ENCODE measurements around the gene LZTR1. TPM values are rescaled to one million over a fixed set of nuclear protein-coding genes. Genes with fewer than 3 reads are reported as not detected.
"Not testable (repeated sequence)": the region's sequence is repeated elsewhere in the genome, so short reads cannot be mapped to it uniquely, and the experiment has no call there.

The LZTR1 gene
- total RNA-seq, 4 donors from 2014 or later: 37.1 to 67.2 (median 55.7) TPM

- Histone ChIP-seq H3K27ac (no peak overlapping the region), H3K36me3 (no peaks in the 10 kb centered on the region), H3K4me1 (peaks cover 4 to 11% of the 10 kb centered on the region in 2 donors), H3K27me3 (no peaks in the 10 kb centered on the region), H3K4me3 (replicated peaks in 1 of 3) (no peak overlapping the region), H3K9me3 (no peaks in the 10 kb centered on the region)
- 84 to 90% methylated on average over 8 to 9 of the region's 12 CpGs for WGBS, 2 donors
- DNase-seq: no peak
- TF ChIP-seq CTCF (IDR thresholded peaks at IDR 0.05) (no peak), POLR2A (IDR thresholded peaks at IDR 0.05) (no peak)
- intact Hi-C loops (cut with DNase I): no loop called here
Observed at GRCh38 chr22:21032868-21033688, 51.0 kb downstream of the LZTR1 start.

- Histone ChIP-seq H3K27me3 (no peaks in the 10 kb centered on the region), H3K27ac (no peak overlapping the region), H3K4me1 (peaks cover 4 to 11% of the 10 kb centered on the region in 2 donors), H3K36me3 (no peaks in the 10 kb centered on the region), H3K4me3 (replicated peaks in 1 of 3) (no peak overlapping the region), H3K9me3 (no peaks in the 10 kb centered on the region)
- intact Hi-C loops (cut with DNase I): no loop called here
- DNase-seq: no peak
- TF ChIP-seq CTCF (IDR thresholded peaks at IDR 0.05) (no peak), POLR2A (IDR thresholded peaks at IDR 0.05) (no peak)
- WGBS, 2 donors: 90 to 94% methylated on average over 3 of the region's 3 CpGs
Observed at GRCh38 chr22:21033895-21034294, 51.8 kb downstream of the LZTR1 start.

- H3K4me3 ChIP-seq (replicated peaks in 1 of 3): no peak overlapping the region
- peaks cover 4 to 11% of the 10 kb centered on the region in 2 donors for H3K4me1 ChIP-seq
- H3K27ac ChIP-seq: no peak overlapping the region
- WGBS, 2 donors: 92 to 93% methylated on average over 3 of the region's 3 CpGs
- DNase-seq: no peak
- intact Hi-C loops (cut with DNase I): no loop called here
- no peak for TF ChIP-seq CTCF (IDR thresholded peaks at IDR 0.05)
- TF ChIP-seq POLR2A (IDR thresholded peaks at IDR 0.05): no peak
- H3K9me3 ChIP-seq: no peaks in the 10 kb centered on the region
- no peaks in the 10 kb centered on the region for H3K27me3 ChIP-seq
- no peaks in the 10 kb centered on the region for H3K36me3 ChIP-seq
Observed at GRCh38 chr22:21034989-21035388, 52.9 kb downstream of the LZTR1 start.

- Histone ChIP-seq H3K4me3 (replicated peaks in 1 of 3) (no peak overlapping the region), H3K27ac (no peak overlapping the region), H3K36me3 (no peaks in the 10 kb centered on the region), H3K4me1 (no peaks in the 10 kb centered on the region), H3K9me3 (no peaks in the 10 kb centered on the region), H3K27me3 (no peaks in the 10 kb centered on the region)
- 40 to 51% methylated on average over 2 of the region's 2 CpGs for WGBS, 2 donors
- TF ChIP-seq CTCF (IDR thresholded peaks at IDR 0.05) (no peak), POLR2A (IDR thresholded peaks at IDR 0.05) (no peak)
- intact Hi-C loops (cut with DNase I): no loop called here
- no peak for DNase-seq
Observed at GRCh38 chr22:21038405-21038804, 56.3 kb downstream of the LZTR1 start.

GRCh38 chr22:21039158-21039557 lies 57.1 kb downstream of the LZTR1 start:
- H3K4me3 ChIP-seq (replicated peaks in 1 of 3); intact Hi-C loops (cut with DNase I); H3K4me1 ChIP-seq; H3K36me3 ChIP-seq; H3K27ac ChIP-seq; H3K9me3 ChIP-seq; DNase-seq; H3K27me3 ChIP-seq: not testable (repeated sequence)
- 94% methylated on average over 5 of the region's 5 CpGs for WGBS, 2 donors
